ENCODE measurements around the gene ARHGEF16.

ARHGEF16 gene

DNA sequence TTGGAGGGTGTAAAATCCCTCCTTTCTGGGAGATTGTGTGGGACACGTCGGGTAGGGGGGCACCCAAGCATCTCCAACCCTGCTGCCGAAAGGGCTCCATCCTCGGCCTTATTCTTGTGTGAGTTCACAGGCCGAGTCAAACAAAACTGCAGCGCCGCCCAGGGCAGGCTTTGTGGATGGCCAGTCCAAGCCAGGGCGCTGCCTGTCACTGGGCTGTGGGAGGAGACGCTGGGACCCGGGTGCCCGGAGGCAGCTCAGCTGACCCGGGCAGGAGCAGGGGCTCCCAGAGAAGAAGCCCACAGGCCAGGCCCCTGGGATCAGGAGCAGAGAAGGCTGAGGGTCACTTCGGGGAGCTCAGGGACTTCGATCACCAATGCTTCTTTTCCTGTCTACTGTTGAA, 31.8 kb upstream of the ARHGEF16 start:
- no peak for TF ChIP-seq TEAD4 (IDR thresholded peaks at IDR 0.05)
- no peak for TF ChIP-seq TCF12 (IDR thresholded peaks at IDR 0.05; ENCODE audit: low read depth)
- no peak for TF ChIP-seq YY1 (IDR thresholded peaks at IDR 0.05; ENCODE audit: low read depth)
- TF ChIP-seq EP300 (IDR thresholded peaks at IDR 0.05; ENCODE audit: borderline replicate concordance): no peak
- TF ChIP-seq, protein P1, sequence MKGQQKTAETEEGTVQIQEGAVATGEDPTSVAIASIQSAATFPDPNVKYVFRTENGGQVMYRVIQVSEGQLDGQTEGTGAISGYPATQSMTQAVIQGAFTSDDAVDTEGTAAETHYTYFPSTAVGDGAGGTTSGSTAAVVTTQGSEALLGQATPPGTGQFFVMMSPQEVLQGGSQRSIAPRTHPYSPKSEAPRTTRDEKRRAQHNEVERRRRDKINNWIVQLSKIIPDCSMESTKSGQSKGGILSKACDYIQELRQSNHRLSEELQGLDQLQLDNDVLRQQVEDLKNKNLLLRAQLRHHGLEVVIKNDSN (IDR thresholded peaks at IDR 0.05): no peak

DNA sequence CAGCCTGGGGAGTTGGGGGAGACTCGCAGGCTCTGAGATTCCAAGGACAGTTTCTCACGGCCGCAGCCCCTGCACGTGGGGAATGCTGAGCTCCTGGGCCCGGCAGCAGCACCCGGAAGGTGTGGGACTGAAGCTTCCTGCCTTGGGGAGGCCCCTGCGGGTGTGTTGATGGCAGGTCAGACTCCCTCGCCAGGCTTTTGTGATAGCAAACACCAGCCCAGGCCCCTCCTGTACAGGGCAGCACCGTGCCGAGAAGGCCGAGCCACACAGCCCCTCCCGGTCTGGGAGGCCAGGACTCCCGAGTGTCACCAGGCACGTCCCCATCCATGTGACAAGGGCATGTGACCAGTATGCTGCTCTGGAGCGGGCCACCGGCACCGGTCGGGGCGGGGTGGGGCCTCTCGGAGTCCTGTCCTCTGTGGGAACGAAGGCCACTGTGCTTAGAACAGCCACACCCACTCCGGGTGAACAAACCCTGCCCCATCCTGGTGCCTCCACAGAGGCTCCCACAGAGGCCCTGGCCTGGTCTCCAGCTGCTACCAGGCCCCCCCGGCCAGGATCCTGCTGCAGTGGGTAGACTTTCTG, 31.1 kb upstream of the ARHGEF16 start:
- TF ChIP-seq CREB1 (IDR thresholded peaks at IDR 0.05; ENCODE audit: low read depth): no peak
- TF ChIP-seq RAD21 (IDR thresholded peaks at IDR 0.05; ENCODE audit: low read depth): no peak
- TF ChIP-seq, protein P2, sequence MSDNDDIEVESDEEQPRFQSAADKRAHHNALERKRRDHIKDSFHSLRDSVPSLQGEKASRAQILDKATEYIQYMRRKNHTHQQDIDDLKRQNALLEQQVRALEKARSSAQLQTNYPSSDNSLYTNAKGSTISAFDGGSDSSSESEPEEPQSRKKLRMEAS (IDR thresholded peaks at IDR 0.05): no peak
- TF ChIP-seq NFIC (IDR thresholded peaks at IDR 0.05): no peak
- TF ChIP-seq FOXM1 (IDR thresholded peaks at IDR 0.05; ENCODE audit: borderline replicate concordance, low read depth): no peak
- TF ChIP-seq YY1 (IDR thresholded peaks at IDR 0.05; ENCODE audit: low read depth): no peak
- TF ChIP-seq, protein P1 (IDR thresholded peaks at IDR 0.05): no peak
- no peak for TF ChIP-seq TAF1 (IDR thresholded peaks at IDR 0.05; ENCODE audit: low read depth)
- no peak for TF ChIP-seq EP300 (IDR thresholded peaks at IDR 0.05; ENCODE audit: borderline replicate concordance)
- TF ChIP-seq, protein P3, sequence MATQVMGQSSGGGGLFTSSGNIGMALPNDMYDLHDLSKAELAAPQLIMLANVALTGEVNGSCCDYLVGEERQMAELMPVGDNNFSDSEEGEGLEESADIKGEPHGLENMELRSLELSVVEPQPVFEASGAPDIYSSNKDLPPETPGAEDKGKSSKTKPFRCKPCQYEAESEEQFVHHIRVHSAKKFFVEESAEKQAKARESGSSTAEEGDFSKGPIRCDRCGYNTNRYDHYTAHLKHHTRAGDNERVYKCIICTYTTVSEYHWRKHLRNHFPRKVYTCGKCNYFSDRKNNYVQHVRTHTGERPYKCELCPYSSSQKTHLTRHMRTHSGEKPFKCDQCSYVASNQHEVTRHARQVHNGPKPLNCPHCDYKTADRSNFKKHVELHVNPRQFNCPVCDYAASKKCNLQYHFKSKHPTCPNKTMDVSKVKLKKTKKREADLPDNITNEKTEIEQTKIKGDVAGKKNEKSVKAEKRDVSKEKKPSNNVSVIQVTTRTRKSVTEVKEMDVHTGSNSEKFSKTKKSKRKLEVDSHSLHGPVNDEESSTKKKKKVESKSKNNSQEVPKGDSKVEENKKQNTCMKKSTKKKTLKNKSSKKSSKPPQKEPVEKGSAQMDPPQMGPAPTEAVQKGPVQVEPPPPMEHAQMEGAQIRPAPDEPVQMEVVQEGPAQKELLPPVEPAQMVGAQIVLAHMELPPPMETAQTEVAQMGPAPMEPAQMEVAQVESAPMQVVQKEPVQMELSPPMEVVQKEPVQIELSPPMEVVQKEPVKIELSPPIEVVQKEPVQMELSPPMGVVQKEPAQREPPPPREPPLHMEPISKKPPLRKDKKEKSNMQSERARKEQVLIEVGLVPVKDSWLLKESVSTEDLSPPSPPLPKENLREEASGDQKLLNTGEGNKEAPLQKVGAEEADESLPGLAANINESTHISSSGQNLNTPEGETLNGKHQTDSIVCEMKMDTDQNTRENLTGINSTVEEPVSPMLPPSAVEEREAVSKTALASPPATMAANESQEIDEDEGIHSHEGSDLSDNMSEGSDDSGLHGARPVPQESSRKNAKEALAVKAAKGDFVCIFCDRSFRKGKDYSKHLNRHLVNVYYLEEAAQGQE (IDR thresholded peaks at IDR 0.05; ENCODE audit: low read depth): no peak
- TF ChIP-seq CEBPB (IDR thresholded peaks at IDR 0.05): no peak
- no peak for TF ChIP-seq ZBTB7A (IDR thresholded peaks at IDR 0.05; ENCODE audit: low read depth)
- no peak for TF ChIP-seq TCF12 (IDR thresholded peaks at IDR 0.05; ENCODE audit: low read depth)
- TF ChIP-seq TEAD4 (IDR thresholded peaks at IDR 0.05): no peak
- no peak for TF ChIP-seq EGR1 (IDR thresholded peaks at IDR 0.05)

- no peak for TF ChIP-seq NFIC (IDR thresholded peaks at IDR 0.05)
- TF ChIP-seq FOXM1 (IDR thresholded peaks at IDR 0.05; ENCODE audit: borderline replicate concordance, low read depth): no peak
- no peak for TF ChIP-seq RAD21 (IDR thresholded peaks at IDR 0.05; ENCODE audit: low read depth)
- no peak for TF ChIP-seq EGR1 (IDR thresholded peaks at IDR 0.05)
- TF ChIP-seq TAF1 (IDR thresholded peaks at IDR 0.05; ENCODE audit: low read depth): no peak
- TF ChIP-seq, protein P2 (IDR thresholded peaks at IDR 0.05): no peak
- TF ChIP-seq YY1 (IDR thresholded peaks at IDR 0.05; ENCODE audit: low read depth): no peak
- no peak for TF ChIP-seq CEBPB (IDR thresholded peaks at IDR 0.05)
- TF ChIP-seq EP300 (IDR thresholded peaks at IDR 0.05; ENCODE audit: borderline replicate concordance): no peak
- no peak for TF ChIP-seq TEAD4 (IDR thresholded peaks at IDR 0.05)
- TF ChIP-seq, protein P1 (IDR thresholded peaks at IDR 0.05): no peak
- TF ChIP-seq TCF12 (IDR thresholded peaks at IDR 0.05; ENCODE audit: low read depth): no peak
- TF ChIP-seq CREB1 (IDR thresholded peaks at IDR 0.05; ENCODE audit: low read depth): no peak
- TF ChIP-seq ZBTB7A (IDR thresholded peaks at IDR 0.05; ENCODE audit: low read depth): no peak
- TF ChIP-seq, protein P3 (IDR thresholded peaks at IDR 0.05; ENCODE audit: low read depth): no peak
Measured at GRCh38 chr1:3423896-3424611, 30.4 kb upstream of the ARHGEF16 start.

GRCh38 chr1:3425486-3426215, 28.8 kb upstream of the ARHGEF16 start:
- TF ChIP-seq, protein P1 (IDR thresholded peaks at IDR 0.05): no peak
- TF ChIP-seq TAF1 (IDR thresholded peaks at IDR 0.05; ENCODE audit: low read depth): no peak
- no peak for TF ChIP-seq FOXM1 (IDR thresholded peaks at IDR 0.05; ENCODE audit: borderline replicate concordance, low read depth)
- TF ChIP-seq NFIC (IDR thresholded peaks at IDR 0.05): no peak
- no peak for TF ChIP-seq EP300 (IDR thresholded peaks at IDR 0.05; ENCODE audit: borderline replicate concordance)
- TF ChIP-seq, protein P2 (IDR thresholded peaks at IDR 0.05): no peak
- no peak for TF ChIP-seq EGR1 (IDR thresholded peaks at IDR 0.05)

Measured in Ishikawa (cell line).